ENCODE data around the gene EPB41. TPM values are rescaled to one million over a fixed set of nuclear protein-coding genes. Genes with fewer than 3 reads are reported as not detected.
A peak's percentile ranks its signal among the peaks of the same experiment; 100 is the strongest.
"Not testable (repeated sequence)": the region's sequence is repeated elsewhere in the genome, so short reads cannot be mapped to it uniquely, and the experiment has no call there.

EPB41 gene
- total and polyA plus RNA-seq, 2 experiments from 2014 or later, result 26.8 to 112 TPM

- H3K9me3 Mint-ChIP-seq, result no peaks in the 10 kb centered on the region; the same call in 2 of the 3 replicates
- Histone ChIP-seq H4K20me1 (replicated peaks; ENCODE audit: insufficient read depth) (peaks cover 21% of the 10 kb centered on the region), H3K27me3 (ENCODE audit: insufficient read depth) (no peaks in the 10 kb centered on the region), H3K4me1 (ENCODE audit: insufficient read depth) (no peaks in the 10 kb centered on the region), H3K27ac (ENCODE audit: low read depth) (0 out of 2 replicates have a peak overlapping the region, but pooled peaks have one; percentile 69), H2AFZ (no peak overlapping the region), H3K4me2 (no peak overlapping the region), H3K79me2 (replicated peaks; ENCODE audit: insufficient read depth) (0 out of 2 replicates have a peak, but pooled peaks cover 2% of the 10 kb centered on the region), H3F3A (replicated peaks; ENCODE audit: low read depth) (0 out of 2 replicates have a peak, but pooled peaks cover 13% of the 10 kb centered on the region), H3K36me3 (ENCODE audit: insufficient read depth) (peaks cover 62% of the 10 kb centered on the region), H3K4me3 (no peak overlapping the region), H3K9me2 (ENCODE audit: insufficient read depth) (no peaks in the 10 kb centered on the region)
- peaks cover 6% of the 10 kb centered on the region for H3K27me3 Mint-ChIP-seq (ENCODE audit: insufficient read depth, low read depth, poor library complexity)
- no peak overlapping the region for H3K27ac Mint-ChIP-seq
- H3K36me3 Mint-ChIP-seq (ENCODE audit: low read depth), result peaks cover 93% of the 10 kb centered on the region
- TF ChIP-seq JUNB (IDR thresholded peaks at IDR 0.05; ENCODE audit: unreplicated experiment) (no peak), ZNF331 (CRISPR knock-in tag; IDR thresholded peaks at IDR 0.05; ENCODE audit: low read depth) (no peak), EZH2 (IDR thresholded peaks at IDR 0.05; ENCODE audit: low read depth, unreplicated experiment) (no peak)
- ATAC-seq, result no peak
- no peaks in the 10 kb centered on the region; the same call in 2 of the 3 replicates for H3K4me1 Mint-ChIP-seq
- no peak for DNase-seq (ENCODE audit: low spot score)
- H3K4me3 Mint-ChIP-seq, result no peak overlapping the region
Observed at GRCh38 chr1:29148656-29149491, 234.5 kb downstream of the EPB41 start.

- not testable (repeated sequence) for DNase-seq (ENCODE audit: low spot score); H3K4me1 ChIP-seq (ENCODE audit: insufficient read depth); H3K4me2 ChIP-seq; H3K9me2 ChIP-seq (ENCODE audit: insufficient read depth); H3K4me3 ChIP-seq; H3K4me3 Mint-ChIP-seq; H3K9me3 Mint-ChIP-seq; H3K27me3 ChIP-seq (ENCODE audit: insufficient read depth); H3K79me2 ChIP-seq (replicated peaks; ENCODE audit: insufficient read depth); H3K27me3 Mint-ChIP-seq (ENCODE audit: insufficient read depth, low read depth, poor library complexity); H3K4me1 Mint-ChIP-seq; H3K27ac Mint-ChIP-seq; H2AFZ ChIP-seq; H3K27ac ChIP-seq (ENCODE audit: low read depth); ATAC-seq
- H3K36me3 Mint-ChIP-seq (ENCODE audit: low read depth), result peaks cover 99% of the 10 kb centered on the region
- H3K36me3 ChIP-seq (ENCODE audit: insufficient read depth), result peaks cover 75% of the 10 kb centered on the region
- peaks cover 16% of the 10 kb centered on the region; the same call in 1 of the 2 replicates for H3F3A ChIP-seq (replicated peaks; ENCODE audit: low read depth)
- peaks cover 28% of the 10 kb centered on the region for H4K20me1 ChIP-seq (replicated peaks; ENCODE audit: insufficient read depth)
Observed at GRCh38 chr1:29150346-29150745, 236.0 kb downstream of the EPB41 start.

GRCh38 chr1:29152046-29152805 is 237.9 kb downstream of the EPB41 start:
- Mint-ChIP-seq H3K36me3 (ENCODE audit: low read depth) (peaks cover 100% of the 10 kb centered on the region), H3K4me1 (peaks cover 5% of the 10 kb centered on the region), H3K9me3 (no peaks in the 10 kb centered on the region), H3K4me3 (no peak overlapping the region), H3K27me3 (ENCODE audit: insufficient read depth, low read depth, poor library complexity) (peaks cover 2% of the 10 kb centered on the region), H3K27ac (no peak overlapping the region; the same call in 1 of the 2 replicates)
- H3K4me3 ChIP-seq, result no peak overlapping the region
- no peak overlapping the region for H2AFZ ChIP-seq
- no peak overlapping the region for H3K4me2 ChIP-seq
- H3K27ac ChIP-seq (ENCODE audit: low read depth), result no peak overlapping the region
- ATAC-seq (no peak), DNase-seq (ENCODE audit: low spot score) (no peak)
- peaks cover 27% of the 10 kb centered on the region for H4K20me1 ChIP-seq (replicated peaks; ENCODE audit: insufficient read depth)
- no peaks in the 10 kb centered on the region for H3K27me3 ChIP-seq (ENCODE audit: insufficient read depth)
- H3K79me2 ChIP-seq (replicated peaks; ENCODE audit: insufficient read depth), result peaks cover 12% of the 10 kb centered on the region
- H3K36me3 ChIP-seq (ENCODE audit: insufficient read depth), result peaks cover 84% of the 10 kb centered on the region
- 0 out of 2 replicates have a peak, but pooled peaks cover 2% of the 10 kb centered on the region for H3K4me1 ChIP-seq (ENCODE audit: insufficient read depth)
- no peaks in the 10 kb centered on the region for H3K9me2 ChIP-seq (ENCODE audit: insufficient read depth)
- H3F3A ChIP-seq (replicated peaks; ENCODE audit: low read depth), result peaks cover 17% of the 10 kb centered on the region; the same call in 1 of the 2 replicates
- TF ChIP-seq POLR2AphosphoS5 (IDR thresholded peaks at IDR 0.05; ENCODE audit: low read depth) (no peak), ZNF114 (CRISPR knock-in tag; IDR thresholded peaks at IDR 0.05) (no peak), ZNF462 (CRISPR knock-in tag; IDR thresholded peaks at IDR 0.05) (no peak)
